IMR-90 (cell line): ENCODE results near the gene CETP.

Experiments
- BHLHE40 ChIP-seq: fragments of 150-350 bp; IDR thresholded peaks from 2 replicates; pipeline ENCODE4 v1.6.1; 2016; ENCODE audit warnings: mild to moderate bottlenecking, low read depth, low read length
- CEBPB ChIP-seq: IDR thresholded peaks from 2 replicates; pipeline ENCODE4 v1.6.1; 2012; ENCODE audit warnings: low read depth, low read length, improper control_type of control experiment
- CHD1 ChIP-seq: IDR thresholded peaks from 2 replicates; pipeline ENCODE4 v1.6.1; 2012; ENCODE audit warnings: low read depth, low read length, improper control_type of control experiment
- FOS ChIP-seq: fragments of 150-350 bp; IDR thresholded peaks from 2 replicates; pipeline ENCODE4 v1.6.1; 2016; ENCODE audit warnings: low read depth, low read length
- MAFK ChIP-seq: IDR thresholded peaks from 2 replicates; pipeline ENCODE4 v1.6.1; 2012; ENCODE audit warnings: low read depth, low read length, improper control_type of control experiment
- MAZ ChIP-seq: IDR thresholded peaks from 2 replicates; pipeline ENCODE4 v1.6.1; 2012; ENCODE audit warnings: low read depth, mild to moderate bottlenecking, low read length, improper control_type of control experiment, moderate library complexity, borderline replicate concordance
- MXI1 ChIP-seq: IDR thresholded peaks from 2 replicates; pipeline ENCODE4 v1.6.1; 2012; ENCODE audit warnings: low read depth, mild to moderate bottlenecking, low read length, moderate library complexity, borderline replicate concordance
- POLR2A ChIP-seq: IDR thresholded peaks from 2 replicates; pipeline ENCODE4 v1.6.1; 2012; ENCODE audit warnings: mild to moderate bottlenecking, low read depth, low read length
- RAD21 ChIP-seq: IDR thresholded peaks from 2 replicates; pipeline ENCODE4 v1.6.1; 2012; ENCODE audit warnings: low read length, improper control_type of control experiment
- RCOR1 ChIP-seq: IDR thresholded peaks from 2 replicates; pipeline ENCODE4 v1.6.1; 2012; ENCODE audit warnings: mild to moderate bottlenecking, low read length, improper control_type of control experiment; ENCODE audit not compliant: insufficient replicate concordance
- RFX5 ChIP-seq: IDR thresholded peaks from 2 replicates; pipeline ENCODE4 v1.8.0; 2012; ENCODE audit warnings: low read depth, mild to moderate bottlenecking, low read length, moderate library complexity
- SMC3 ChIP-seq: fragments of 150-350 bp; IDR thresholded peaks from 2 replicates; pipeline ENCODE4 v1.6.1; 2016; ENCODE audit warnings: low read depth, mild to moderate bottlenecking, antibody characterized with exemption, low read length, moderate library complexity
- TF ChIP-seq, protein P1 (sequence below): conservative IDR thresholded peaks from 2 replicates; pipeline ENCODE4 v1.5.1; 2012; ENCODE audit warnings: mild to moderate bottlenecking, low read depth, low read length, improper control_type of control experiment

DNA sequence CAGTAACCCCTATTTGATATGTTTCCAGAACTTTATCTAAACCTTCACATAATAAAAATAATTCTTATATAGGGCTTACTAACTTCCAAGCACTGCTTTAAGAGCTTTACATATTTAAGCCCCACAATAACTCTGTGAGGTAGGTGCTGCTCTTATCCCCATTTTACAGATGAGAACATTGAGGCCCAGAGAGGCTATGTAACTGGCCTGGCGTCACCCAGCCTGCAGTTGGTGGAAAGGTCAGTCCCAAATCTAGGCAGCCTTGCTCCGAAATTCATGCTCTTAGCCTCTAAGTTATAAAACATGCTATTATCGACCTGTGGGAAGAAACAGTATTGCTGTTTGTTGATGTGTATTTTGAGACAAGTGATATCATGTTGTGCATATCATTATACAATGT, 36.6 kb downstream of the CETP start:
- TF ChIP-seq, protein P1, sequence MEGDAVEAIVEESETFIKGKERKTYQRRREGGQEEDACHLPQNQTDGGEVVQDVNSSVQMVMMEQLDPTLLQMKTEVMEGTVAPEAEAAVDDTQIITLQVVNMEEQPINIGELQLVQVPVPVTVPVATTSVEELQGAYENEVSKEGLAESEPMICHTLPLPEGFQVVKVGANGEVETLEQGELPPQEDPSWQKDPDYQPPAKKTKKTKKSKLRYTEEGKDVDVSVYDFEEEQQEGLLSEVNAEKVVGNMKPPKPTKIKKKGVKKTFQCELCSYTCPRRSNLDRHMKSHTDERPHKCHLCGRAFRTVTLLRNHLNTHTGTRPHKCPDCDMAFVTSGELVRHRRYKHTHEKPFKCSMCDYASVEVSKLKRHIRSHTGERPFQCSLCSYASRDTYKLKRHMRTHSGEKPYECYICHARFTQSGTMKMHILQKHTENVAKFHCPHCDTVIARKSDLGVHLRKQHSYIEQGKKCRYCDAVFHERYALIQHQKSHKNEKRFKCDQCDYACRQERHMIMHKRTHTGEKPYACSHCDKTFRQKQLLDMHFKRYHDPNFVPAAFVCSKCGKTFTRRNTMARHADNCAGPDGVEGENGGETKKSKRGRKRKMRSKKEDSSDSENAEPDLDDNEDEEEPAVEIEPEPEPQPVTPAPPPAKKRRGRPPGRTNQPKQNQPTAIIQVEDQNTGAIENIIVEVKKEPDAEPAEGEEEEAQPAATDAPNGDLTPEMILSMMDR: no peak
- TF ChIP-seq POLR2A: no peak
- no peak for TF ChIP-seq CHD1
- TF ChIP-seq MXI1: no peak
- TF ChIP-seq RCOR1: no peak
- TF ChIP-seq RFX5: no peak
- TF ChIP-seq MAZ: no peak
- no peak for TF ChIP-seq FOS
- no peak for TF ChIP-seq MAFK
- no peak for TF ChIP-seq CEBPB
- TF ChIP-seq RAD21: no peak
- no peak for TF ChIP-seq BHLHE40
- no peak for TF ChIP-seq SMC3
